Trophoblast cell (in vitro differentiated cells and primary cell): ENCODE data around the gene PGAP2.

Source experiments
- DNase-seq, 2 donors: peaks; one replicate each; pipeline ENCODE4 v3.0.0-alpha.2; 2016
- H2AFZ ChIP-seq: 2 replicates; pipeline ENCODE4 v1.6.1; 2013; ENCODE audit warnings: low read length, moderate library complexity, mild to moderate bottlenecking; ENCODE audit not compliant: insufficient read depth, poor library complexity
- H2AK5ac ChIP-seq: 2 replicates; pipeline ENCODE4 v1.6.1; 2013; ENCODE audit warnings: mild to moderate bottlenecking, low read length
- H2BK120ac ChIP-seq: 2 replicates; pipeline ENCODE4 v1.6.1; 2013; ENCODE audit warnings: low read length, mild to moderate bottlenecking, moderate library complexity; ENCODE audit not compliant: insufficient read depth, poor library complexity
- H2BK12ac ChIP-seq: 2 replicates; pipeline ENCODE4 v1.6.1; 2013; ENCODE audit warnings: mild to moderate bottlenecking, low read length, moderate library complexity
- H2BK5ac ChIP-seq: 2 replicates; pipeline ENCODE4 v1.6.1; 2013; ENCODE audit warnings: low read length, low read depth, moderate library complexity, mild to moderate bottlenecking; ENCODE audit not compliant: poor library complexity
- H3K14ac ChIP-seq: 2 replicates; pipeline ENCODE4 v1.6.1; 2013; ENCODE audit warnings: mild to moderate bottlenecking, low read length
- H3K18ac ChIP-seq: 2 replicates; pipeline ENCODE4 v1.6.1; 2013; ENCODE audit warnings: mild to moderate bottlenecking, low read length
- H3K23ac ChIP-seq: 2 replicates; pipeline ENCODE4 v1.6.1; 2013; ENCODE audit warnings: low read length
- H3K27ac ChIP-seq: 2 replicates; pipeline ENCODE4 v1.5.1; 2013; ENCODE audit warnings: low read depth, mild to moderate bottlenecking, inconsistent platforms, low read length, moderate library complexity
- H3K27me3 ChIP-seq: 2 replicates; pipeline ENCODE4 v1.6.1; 2013; ENCODE audit warnings: inconsistent platforms, mild to moderate bottlenecking, low read length, moderate library complexity; ENCODE audit not compliant: insufficient read depth
- H3K36me3 ChIP-seq, 2 experiments: 1 replicate in 1 of 2; 2 replicates in 1 of 2; pipeline ENCODE4 v1.6.1; 2013; ENCODE audit warnings: low read length in 2 of 2, mild to moderate bottlenecking in 2 of 2, moderate library complexity in 1 of 2; ENCODE audit not compliant: insufficient read depth in 2 of 2, control insufficient read depth in 1 of 2
- H3K4ac ChIP-seq: 2 replicates; pipeline ENCODE4 v1.6.1; 2013; ENCODE audit warnings: low read depth, mild to moderate bottlenecking, low read length, moderate library complexity
- H3K4me1 ChIP-seq, 2 experiments: 1 replicate in 1 of 2; 2 replicates in 1 of 2; pipeline ENCODE4 v1.6.1; 2013; ENCODE audit warnings: low read length in 2 of 2, mild to moderate bottlenecking in 2 of 2, moderate library complexity in 1 of 2; ENCODE audit not compliant: insufficient read depth in 2 of 2, control insufficient read depth in 1 of 2
- H3K4me2 ChIP-seq: 2 replicates; pipeline ENCODE4 v1.6.1; 2013; ENCODE audit warnings: inconsistent platforms, mild to moderate bottlenecking, low read length, moderate library complexity
- H3K4me3 ChIP-seq: 2 replicates; pipeline ENCODE4 v1.5.1; 2013; ENCODE audit warnings: mild to moderate bottlenecking, low read depth, low read length, inconsistent platforms
- H3K79me1 ChIP-seq: one replicate; pipeline ENCODE4 v1.6.1; 2013; ENCODE audit warnings: low read length
- H3K79me2 ChIP-seq: 2 replicates; pipeline ENCODE4 v1.6.1; 2013; ENCODE audit warnings: low read length, mild to moderate bottlenecking; ENCODE audit not compliant: control insufficient read depth, insufficient read depth, poor library complexity
- H3K9ac ChIP-seq: 2 replicates; pipeline ENCODE4 v1.6.1; 2013; ENCODE audit warnings: mild to moderate bottlenecking, low read length
- H3K9me3 ChIP-seq: 2 replicates; pipeline ENCODE4 v1.6.1; 2013; ENCODE audit warnings: low read depth, mild to moderate bottlenecking, control low read depth, inconsistent platforms, low read length; ENCODE audit not compliant: insufficient read depth
- H4K12ac ChIP-seq: 2 replicates; pipeline ENCODE4 v1.6.1; 2013; ENCODE audit warnings: low read depth, mild to moderate bottlenecking, low read length, moderate library complexity
- H4K8ac ChIP-seq: 2 replicates; pipeline ENCODE4 v1.6.1; 2013; ENCODE audit warnings: low read depth, mild to moderate bottlenecking, low read length, moderate library complexity
- H4K91ac ChIP-seq: one replicate; pipeline ENCODE4 v1.6.1; 2013; ENCODE audit warnings: low read depth, mild to moderate bottlenecking, low read length, moderate library complexity
- WGBS: extraction: QIAGEN DNeasy Blood & Tissue Kit; methylation state at CpG from one replicate; pipeline ENCODE4 v1.1.7; 2013; ENCODE audit warnings: missing lambda C conversion rate; ENCODE audit not compliant: insufficient read length, insufficient coverage; ENCODE audit errors: extremely low coverage; 5-methylcytosine and 5-hydroxymethylcytosine counted together

Gene PGAP2

DNA sequence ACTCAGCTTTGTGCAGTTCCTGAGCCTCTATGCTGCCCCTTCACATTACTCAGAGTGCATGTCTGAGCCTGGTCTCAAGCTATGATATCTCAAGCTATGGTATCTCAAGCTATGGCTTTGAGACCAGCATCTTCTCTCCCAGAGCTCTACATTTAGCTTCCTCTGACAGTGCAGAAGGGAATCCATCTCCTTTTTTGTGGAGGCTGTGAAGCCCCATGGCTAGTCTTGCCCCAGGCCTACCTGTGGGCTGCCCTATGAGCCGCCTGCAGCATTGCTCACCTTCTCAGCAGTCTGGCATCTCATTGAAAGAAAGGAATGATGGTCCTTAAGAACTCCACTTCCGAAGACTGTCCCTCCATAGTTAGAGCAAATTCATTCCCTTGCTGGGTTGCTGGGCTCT is 12.6 kb downstream of the PGAP2 start:
- Histone ChIP-seq H4K8ac (no peak overlapping the region), H3K27me3 (no peaks in the 10 kb centered on the region), H4K91ac (no peak overlapping the region), H3K14ac (no peak overlapping the region), H3K9ac (no peak overlapping the region), H2BK120ac (no peak overlapping the region), H3K4me3 (no peak overlapping the region), H2BK5ac (no peak overlapping the region), H3K18ac (no peak overlapping the region), H3K9me3 (no peaks in the 10 kb centered on the region), H3K27ac (no peak overlapping the region), H3K4ac (no peak overlapping the region), H3K36me3 (peaks cover 6 to 14% of the 10 kb centered on the region in 2 experiments), H3K4me1 (peaks cover 7 to 12% of the 10 kb centered on the region in 2 experiments), H3K23ac (no peak overlapping the region), H3K79me1 (no peaks in the 10 kb centered on the region), H2AFZ (no peak overlapping the region), H2BK12ac (no peak overlapping the region), H3K79me2 (no peaks in the 10 kb centered on the region), H2AK5ac (no peak overlapping the region), H3K4me2 (no peak overlapping the region), H4K12ac (no peak overlapping the region)
- WGBS: no CpG with 5 or more reads among the region's 2 CpGs
- DNase-seq: peak; percentile 94 to 97

DNA sequence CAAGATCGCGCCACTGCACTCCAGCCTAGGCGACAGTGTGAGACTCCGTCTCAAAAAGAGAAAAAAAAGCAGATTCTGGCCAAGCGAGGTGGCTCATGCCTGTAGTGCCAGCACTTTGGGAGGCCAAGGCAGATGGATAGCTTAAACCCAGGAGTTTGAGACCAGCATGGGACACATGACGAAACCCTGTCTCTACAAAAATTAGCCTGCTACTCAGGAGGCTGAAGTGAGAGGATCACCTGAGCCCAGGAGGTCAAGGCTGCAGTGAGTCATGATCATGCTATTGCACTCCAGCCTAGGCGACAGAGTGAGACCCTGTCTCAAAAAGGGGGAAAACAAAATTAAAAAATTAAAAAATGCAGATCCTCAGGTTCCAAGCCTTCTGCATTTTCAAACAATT is 14.0 kb downstream of the PGAP2 start:
- WGBS: no CpG with 5 or more reads among the region's 7 CpGs
- no peak overlapping the region for H3K4ac ChIP-seq
- H4K12ac ChIP-seq: no peak overlapping the region
- no peak overlapping the region for H2BK5ac ChIP-seq
- peak; percentile 72 to 75 for DNase-seq
- H3K27ac ChIP-seq: no peak overlapping the region
- peaks cover 0 to under 1% of the 10 kb centered on the region in 2 experiments for H3K4me1 ChIP-seq
- no peaks in the 10 kb centered on the region for H3K79me1 ChIP-seq
- H2AFZ ChIP-seq: no peak overlapping the region
- no peak overlapping the region for H3K18ac ChIP-seq
- no peak overlapping the region for H3K23ac ChIP-seq
- no peak overlapping the region for H3K14ac ChIP-seq
- H3K4me2 ChIP-seq: no peak overlapping the region
- H4K8ac ChIP-seq: no peak overlapping the region
- H3K79me2 ChIP-seq: no peaks in the 10 kb centered on the region
- H3K36me3 ChIP-seq: peaks cover 16 to 25% of the 10 kb centered on the region in 2 experiments
- no peak overlapping the region for H2BK120ac ChIP-seq
- no peak overlapping the region for H3K4me3 ChIP-seq
- no peaks in the 10 kb centered on the region for H3K27me3 ChIP-seq
- no peak overlapping the region for H2AK5ac ChIP-seq
- H2BK12ac ChIP-seq: no peak overlapping the region
- no peak overlapping the region for H3K9ac ChIP-seq
- H3K9me3 ChIP-seq: no peaks in the 10 kb centered on the region
- H4K91ac ChIP-seq: no peak overlapping the region

DNA sequence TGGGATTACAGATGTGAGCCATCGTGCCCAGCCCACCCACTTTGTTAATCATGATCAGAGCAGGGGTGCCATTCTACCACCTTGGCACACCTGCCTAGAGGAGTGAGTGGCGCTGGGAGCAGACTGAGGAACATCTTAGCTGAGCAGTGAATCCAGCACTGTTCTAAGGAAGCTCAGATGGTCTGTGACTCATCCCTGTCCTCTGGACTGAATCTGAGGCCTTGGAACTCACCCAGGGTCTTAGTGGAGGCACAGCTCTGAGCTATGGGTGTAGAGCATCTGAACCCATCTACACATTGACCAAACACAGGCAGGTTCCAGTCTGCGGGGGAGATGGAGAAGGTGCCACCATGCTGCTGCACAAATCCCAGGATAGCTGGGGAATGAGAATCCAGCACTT is 14.9 kb downstream of the PGAP2 start:
- H2BK12ac ChIP-seq: no peak overlapping the region
- no peak overlapping the region for H3K23ac ChIP-seq
- H2BK120ac ChIP-seq: no peak overlapping the region
- H3K9ac ChIP-seq: no peak overlapping the region
- H3K4ac ChIP-seq: no peak overlapping the region
- no peak overlapping the region for H3K4me3 ChIP-seq
- H3K79me1 ChIP-seq: no peaks in the 10 kb centered on the region
- no peak overlapping the region for H3K14ac ChIP-seq
- no peak overlapping the region for H2AK5ac ChIP-seq
- DNase-seq: no peak
- H2AFZ ChIP-seq: no peak overlapping the region
- H3K79me2 ChIP-seq: no peaks in the 10 kb centered on the region
- H4K12ac ChIP-seq: no peak overlapping the region
- H3K9me3 ChIP-seq: no peaks in the 10 kb centered on the region
- no peak overlapping the region for H4K91ac ChIP-seq
- H3K4me1 ChIP-seq: no peaks in the 10 kb centered on the region
- H2BK5ac ChIP-seq: no peak overlapping the region
- H3K27me3 ChIP-seq: no peaks in the 10 kb centered on the region
- H3K18ac ChIP-seq: no peak overlapping the region
- WGBS: no CpG with 5 or more reads among the region's 3 CpGs
- H3K4me2 ChIP-seq: no peak overlapping the region
- no peak overlapping the region for H3K27ac ChIP-seq
- peaks cover 24 to 34% of the 10 kb centered on the region in 2 experiments for H3K36me3 ChIP-seq
- H4K8ac ChIP-seq: no peak overlapping the region

DNA sequence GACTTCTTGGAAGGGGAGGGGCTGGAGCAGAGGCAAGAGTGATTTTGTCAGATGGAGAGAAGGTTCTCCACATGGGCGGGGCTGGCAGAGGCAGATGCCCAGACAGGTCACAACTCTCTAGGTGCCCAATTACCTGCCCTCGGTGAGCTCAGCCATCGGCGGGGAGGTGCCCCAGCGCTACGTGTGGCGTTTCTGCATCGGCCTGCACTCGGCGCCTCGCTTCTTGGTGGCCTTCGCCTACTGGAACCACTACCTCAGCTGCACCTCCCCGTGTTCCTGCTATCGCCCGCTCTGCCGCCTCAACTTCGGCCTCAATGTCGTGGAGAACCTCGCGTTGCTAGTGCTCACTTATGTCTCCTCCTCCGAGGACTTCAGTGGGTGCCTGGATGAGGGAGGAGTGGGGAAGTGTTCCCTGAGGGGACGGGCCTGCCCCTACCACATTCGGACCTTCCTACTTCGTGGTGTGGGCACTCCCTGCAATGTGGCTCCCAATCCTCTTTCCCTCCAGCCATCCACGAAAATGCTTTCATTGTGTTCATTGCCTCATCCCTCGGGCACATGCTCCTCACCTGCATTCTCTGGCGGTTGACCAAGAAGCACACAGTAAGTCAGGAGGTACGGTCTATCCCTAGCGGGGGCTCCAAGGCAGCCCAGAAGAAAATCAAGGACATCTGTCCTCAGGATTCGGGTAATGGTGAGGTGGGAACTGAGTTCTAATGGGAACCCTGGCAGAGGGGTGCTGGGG is 15.6 kb downstream of the PGAP2 start:
- no peak overlapping the region for H2BK12ac ChIP-seq
- WGBS: no CpG with 5 or more reads among the region's 30 CpGs
- no peak overlapping the region for H3K4me3 ChIP-seq
- no peak overlapping the region for H3K23ac ChIP-seq
- no peak for DNase-seq
- H3K4me2 ChIP-seq: no peak overlapping the region
- H3K4ac ChIP-seq: no peak overlapping the region
- H2BK120ac ChIP-seq: no peak overlapping the region
- no peak overlapping the region for H3K27ac ChIP-seq
- H2AK5ac ChIP-seq: no peak overlapping the region
- no peak overlapping the region for H2BK5ac ChIP-seq
- H3K4me1 ChIP-seq: no peaks in the 10 kb centered on the region
- H4K8ac ChIP-seq: no peak overlapping the region
- H4K12ac ChIP-seq: no peak overlapping the region
- no peak overlapping the region for H3K18ac ChIP-seq
- no peaks in the 10 kb centered on the region for H3K79me1 ChIP-seq
- no peak overlapping the region for H3K14ac ChIP-seq
- H3K27me3 ChIP-seq: no peaks in the 10 kb centered on the region
- H2AFZ ChIP-seq: no peak overlapping the region
- no peaks in the 10 kb centered on the region for H3K79me2 ChIP-seq
- H3K9me3 ChIP-seq: no peaks in the 10 kb centered on the region
- H4K91ac ChIP-seq: no peak overlapping the region
- no peak overlapping the region for H3K9ac ChIP-seq
- H3K36me3 ChIP-seq: peaks cover 24 to 34% of the 10 kb centered on the region in 2 experiments
